HEK293T (cell line): Measurements from ENCODE around the gene TGM5.

Experiments
- ARNT ChIP-seq: fragments of 450-650 bp; IDR thresholded peaks from 2 replicates; pipeline ENCODE4 v1.6.1; 2017; ENCODE audit warnings: mild to moderate bottlenecking
- ZNF384 ChIP-seq: fragments of 450-650 bp; IDR thresholded peaks from 2 replicates; pipeline ENCODE4 v1.6.1; 2016

- no peak for TF ChIP-seq ZNF384
- no peak for TF ChIP-seq ARNT
Measured at GRCh38 chr15:43266834-43267233, at the start of gene TGM5.
